ENCODE measurements around the gene CCL16. TPM values are rescaled to one million over a fixed set of nuclear protein-coding genes. Genes with fewer than 3 reads are reported as not detected.

Gene CCL16
- total and polyA plus RNA-seq, 7 experiments from 2014 or later: not detected

DNA sequence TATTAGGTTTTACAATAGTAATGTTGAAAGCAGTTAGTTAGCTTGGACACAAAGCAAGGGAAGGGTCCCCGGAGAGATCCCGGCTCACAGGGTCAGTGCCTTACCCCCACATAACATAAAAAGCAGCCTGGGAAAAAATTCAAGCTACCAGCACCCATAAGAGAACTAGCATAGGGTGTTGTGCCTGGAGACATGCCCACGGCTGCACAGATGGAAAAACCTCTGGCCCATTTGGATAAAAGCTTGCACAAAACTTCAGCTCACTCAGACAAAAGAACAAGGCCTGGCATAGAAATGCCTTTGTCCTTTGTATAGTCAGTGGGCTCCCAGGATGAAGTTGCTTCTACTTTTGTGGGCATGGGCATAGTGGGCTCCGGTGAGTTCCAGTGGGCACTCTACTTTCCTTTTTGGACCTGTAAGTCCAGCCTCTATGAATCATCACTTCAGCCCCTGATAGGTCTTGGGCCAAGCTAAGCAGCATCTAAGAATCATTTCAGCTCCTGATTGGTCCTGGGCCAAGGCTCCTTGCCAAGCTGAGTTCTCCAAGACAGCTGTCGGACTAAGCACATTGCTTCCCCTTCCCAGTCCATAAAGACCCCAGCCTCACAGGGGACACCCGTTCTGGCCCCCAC lies 49.4 kb downstream of the CCL16 start:
- intact Hi-C loops (cut with micrococcal nuclease): loop anchor here in 1 of 2 donors (2.0 to 5.0 kb wide), 3 partner anchors 35 to 170 kb away; partner anchors contain the start of genes C17orf50 and CCL5
- Mint-ChIP-seq H3K27ac (no peak overlapping the region), H3K9me3 (no peaks in the 10 kb centered on the region), H3K36me3 (peaks cover 0 to 7% (median 0%) of the 10 kb centered on the region in 5 donors), H3K4me3 (peak overlapping the region in 1 of 10 donors; percentile 54), H3K4me1 (peaks cover 6 to 29% (median 13%) of the 10 kb centered on the region in 7 donors), H3K27me3 (peaks cover 0 to 8% (median 0%) of the 10 kb centered on the region in 5 donors)
- H3K9me3 ChIP-seq (ENCODE audit: control insufficient read depth in 2 of 3, low read length in 3 of 3): no peaks in the 10 kb centered on the region
- POLR2A ChIA-PET: no interaction called here
- H3K36me3 ChIP-seq (ENCODE audit: control insufficient read depth in 2 of 3, insufficient read depth in 3 of 3, low read length in 3 of 3): no peaks in the 10 kb centered on the region
- H3K27me3 ChIP-seq (ENCODE audit: control insufficient read depth in 2 of 2, insufficient read depth in 2 of 2, low read length in 2 of 2): no peaks in the 10 kb centered on the region
- ATAC-seq (no peak), DNase-seq (no peak)
- no peak overlapping the region for H3K27ac ChIP-seq (ENCODE audit: low read depth, low read length)
- H3K4me3 ChIP-seq (ENCODE audit: low read length): no peak overlapping the region
- no peaks in the 10 kb centered on the region for H3K4me1 ChIP-seq (ENCODE audit: control insufficient read depth in 2 of 2, insufficient read depth in 2 of 2, low read length in 2 of 2)
- CTCF ChIA-PET: interaction anchor here (0.7 kb wide), 1 partner anchor 32 kb away, joined by 3 read pairs; no protein-coding TSS in a partner anchor

DNA sequence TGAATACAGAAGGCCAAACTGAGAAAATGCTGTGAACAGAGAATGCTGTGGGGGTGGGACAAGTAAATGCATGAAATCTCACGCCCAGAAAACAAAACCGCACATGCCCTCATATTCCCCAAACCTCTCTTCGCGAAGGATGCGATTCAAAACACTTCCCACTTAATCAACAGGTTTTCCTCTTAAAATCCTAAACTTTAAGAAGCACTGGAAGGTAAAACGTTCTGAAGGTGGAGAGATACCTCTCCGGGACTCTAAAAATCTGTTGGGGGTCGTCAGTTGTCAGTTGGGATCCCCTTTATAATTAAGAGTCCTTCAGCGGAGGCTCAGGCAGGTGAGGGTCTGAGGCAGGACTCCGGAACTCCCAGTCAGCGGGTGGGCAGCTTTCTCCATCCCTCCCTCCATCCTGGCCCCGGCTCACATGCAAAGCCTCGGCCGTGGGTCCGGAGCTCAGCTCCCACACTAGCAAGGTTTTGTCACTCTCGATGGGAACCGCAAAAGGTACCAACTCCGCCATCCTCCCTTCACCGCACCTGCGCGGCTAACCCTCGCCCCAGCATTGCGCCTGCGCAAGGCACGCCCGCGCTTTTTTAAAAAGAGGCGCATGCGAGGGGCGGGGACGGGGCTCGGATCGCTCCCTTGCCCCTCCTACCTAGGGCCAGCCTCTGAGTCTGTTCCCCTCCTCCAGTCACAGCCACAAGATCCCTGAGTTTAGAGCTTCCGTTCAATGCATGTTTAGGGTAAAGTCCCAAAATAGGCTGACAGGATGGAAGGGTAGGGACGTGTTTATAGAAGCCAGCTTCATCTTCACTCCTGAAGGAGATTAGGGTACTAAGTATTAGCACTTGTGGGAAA lies 50.9 kb downstream of the CCL16 start, which contains the start of gene RDM1:
Gene RDM1 (minus strand): TSS at position 563 of the 855 bp plus-strand sequence. CDS start 46 bp downstream, at position 517.
- H3K27ac ChIP-seq (ENCODE audit: low read depth, low read length): no peak within 1 kb of the TSS
- Mint-ChIP-seq H3K9me3 (no peaks in the 10 kb centered on the region), H3K4me1 (peaks cover 6 to 29% (median 13%) of the 10 kb centered on the region in 7 donors), H3K27me3 (peaks cover 0 to 8% (median 0%) of the 10 kb centered on the region in 5 donors), H3K36me3 (peaks cover 0 to 13% (median 0%) of the 10 kb centered on the region in 5 donors), H3K4me3 (peak within 1 kb of the TSS; percentile 82 to 91 (median 85)), H3K27ac (peak within 1 kb of the TSS in 5 of 9 donors; percentile 55 to 92 (median 72))
- peak; percentile 59 to 93 (median 70) for DNase-seq
- no peaks in the 10 kb centered on the region for H3K27me3 ChIP-seq (ENCODE audit: control insufficient read depth in 2 of 2, insufficient read depth in 2 of 2, low read length in 2 of 2)
- intact Hi-C loops (cut with micrococcal nuclease): loop anchor here in 1 of 2 donors (2.0 to 5.0 kb wide), 3 partner anchors 33 to 168 kb away; partner anchors contain the start of genes C17orf50 and CCL5
- H3K4me1 ChIP-seq (ENCODE audit: control insufficient read depth in 2 of 2, insufficient read depth in 2 of 2, low read length in 2 of 2): no peaks in the 10 kb centered on the region
- peak; percentile 89 for ATAC-seq
- ChIA-PET POLR2A (no interaction called here), CTCF (no interaction called here)
- peak within 1 kb of the TSS; percentile 61 for H3K4me3 ChIP-seq (ENCODE audit: low read length)
- no peaks in the 10 kb centered on the region for H3K36me3 ChIP-seq (ENCODE audit: control insufficient read depth in 2 of 3, insufficient read depth in 3 of 3, low read length in 3 of 3)
- no peaks in the 10 kb centered on the region for H3K9me3 ChIP-seq (ENCODE audit: control insufficient read depth in 2 of 3, low read length in 3 of 3)

DNA sequence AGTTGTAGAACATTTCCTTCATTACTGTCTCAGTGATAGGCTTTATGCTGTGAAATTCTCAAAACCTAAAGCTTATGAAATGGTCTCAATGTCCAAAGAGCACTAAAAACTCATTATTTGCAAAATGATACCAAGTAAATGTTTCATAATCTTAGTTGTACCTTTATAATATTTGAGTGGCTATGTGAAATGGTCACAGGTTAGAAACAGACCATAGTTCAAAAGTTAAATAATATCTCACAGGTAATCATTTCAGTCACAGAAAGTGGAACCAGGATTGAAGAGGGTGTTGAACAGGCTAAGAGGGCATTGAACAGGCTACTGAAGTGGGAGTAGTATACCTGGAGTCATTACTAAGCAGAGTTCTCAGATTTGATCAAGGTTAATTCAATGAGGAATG lies 53.6 kb downstream of the CCL16 start:
- Mint-ChIP-seq H3K36me3 (peaks cover 0 to 27% (median 0%) of the 10 kb centered on the region in 5 donors), H3K4me1 (peaks cover 6 to 35% (median 13%) of the 10 kb centered on the region in 7 donors), H3K27ac (no peak overlapping the region), H3K9me3 (no peaks in the 10 kb centered on the region), H3K27me3 (peaks cover 0 to 8% (median 0%) of the 10 kb centered on the region in 5 donors), H3K4me3 (no peak overlapping the region)
- POLR2A ChIA-PET: no interaction called here
- ATAC-seq: no peak
- H3K27me3 ChIP-seq (ENCODE audit: control insufficient read depth in 2 of 2, insufficient read depth in 2 of 2, low read length in 2 of 2): no peaks in the 10 kb centered on the region
- CTCF ChIA-PET: no interaction called here
- no peak overlapping the region for H3K27ac ChIP-seq (ENCODE audit: low read depth, low read length)
- no peak overlapping the region for H3K4me3 ChIP-seq (ENCODE audit: low read length)
- H3K9me3 ChIP-seq (ENCODE audit: control insufficient read depth in 2 of 3, low read length in 3 of 3): no peaks in the 10 kb centered on the region
- intact Hi-C loops (cut with micrococcal nuclease): no loop called here
- no peak for DNase-seq
- H3K36me3 ChIP-seq (ENCODE audit: control insufficient read depth in 2 of 3, insufficient read depth in 3 of 3, low read length in 3 of 3): no peaks in the 10 kb centered on the region
- H3K4me1 ChIP-seq (ENCODE audit: control insufficient read depth in 2 of 2, insufficient read depth in 2 of 2, low read length in 2 of 2): peaks cover 0 to 14% of the 10 kb centered on the region in 2 donors

Other genes with a start within 250 kb of the CCL16 start
- under 1 TPM; 0.34 to 0.76 (median 0.60) TPM for gene RASL10B, start 249.9 kb downstream of the CCL16 start, total RNA-seq
- gene RASL10B, start 249.9 kb downstream of the CCL16 start, polyA plus RNA-seq: under 1 TPM; 0.14 to 0.37 TPM
- under 1 TPM in 4 of 5 experiments, not detected in 1; 0.16 to 0.49 (median 0.24) TPM for gene GAS2L2, start 228.3 kb downstream of the CCL16 start, total RNA-seq
- not detected for gene GAS2L2, start 228.3 kb downstream of the CCL16 start, polyA plus RNA-seq
- not detected for gene C17orf50, start 220.6 kb downstream of the CCL16 start, total RNA-seq
- under 1 TPM in 1 of 2 donors, not detected in 1; 0.27 TPM for gene C17orf50, start 220.6 kb downstream of the CCL16 start, polyA plus RNA-seq
- 10 to 100 TPM in 3 of 5 experiments, 1 to 10 TPM in 1, not detected in 1; 2.9 to 15.1 (median 14.0) TPM for gene MMP28, start 185.9 kb downstream of the CCL16 start, total RNA-seq
- gene MMP28, start 185.9 kb downstream of the CCL16 start, polyA plus RNA-seq: 10 to 100 TPM; 19.7 to 33.1 TPM
- gene TAF15, start 172.0 kb downstream of the CCL16 start, total RNA-seq: 100 to 1,000 TPM; 162 to 281 (median 243) TPM
- gene TAF15, start 172.0 kb downstream of the CCL16 start, polyA plus RNA-seq: 10 to 100 TPM; 27.8 to 30.2 TPM
- gene HEATR9, start 112.6 kb downstream of the CCL16 start, total RNA-seq: 1 to 10 TPM in 1 of 5 experiments, under 1 TPM in 1, not detected in 3; 0.22 to 1.9 TPM
- gene HEATR9, start 112.6 kb downstream of the CCL16 start, polyA plus RNA-seq: under 1 TPM in 1 of 2 donors, not detected in 1; 0.09 TPM
- gene CCL5, start 101.1 kb downstream of the CCL16 start, total RNA-seq: 100 to 1,000 TPM in 1 of 5 experiments, 10 to 100 TPM in 4; 17.0 to 192 (median 29.1) TPM
- gene CCL5, start 101.1 kb downstream of the CCL16 start, polyA plus RNA-seq: 1 to 10 TPM; 2.8 to 4.1 TPM
- gene RDM1, start 50.7 kb downstream of the CCL16 start, total RNA-seq: 1 to 10 TPM in 1 of 5 experiments, not detected in 4; 6.9 TPM
- under 1 TPM in 1 of 2 donors, not detected in 1; 0.39 TPM for gene RDM1, start 50.7 kb downstream of the CCL16 start, polyA plus RNA-seq
- gene LYZL6, start 37.8 kb downstream of the CCL16 start, total RNA-seq: not detected
- not detected for gene LYZL6, start 37.8 kb downstream of the CCL16 start, polyA plus RNA-seq
- not detected for gene CCL14, start 5.2 kb upstream of the CCL16 start, total RNA-seq
- gene CCL14, start 5.2 kb upstream of the CCL16 start, polyA plus RNA-seq: not detected
- not detected for gene CCL15, start 20.1 kb upstream of the CCL16 start, total RNA-seq
- gene CCL15, start 20.1 kb upstream of the CCL16 start, polyA plus RNA-seq: not detected
- not detected for gene CCL23, start 36.5 kb upstream of the CCL16 start, total RNA-seq
- gene CCL23, start 36.5 kb upstream of the CCL16 start, polyA plus RNA-seq: not detected
- gene CCL18, start 82.8 kb upstream of the CCL16 start, total RNA-seq: not detected
- not detected for gene CCL18, start 82.8 kb upstream of the CCL16 start, polyA plus RNA-seq
- gene CCL3, start 108.6 kb upstream of the CCL16 start, total RNA-seq: 10 to 100 TPM in 3 of 5 experiments, 1 to 10 TPM in 2; 1.6 to 72.5 (median 44.0) TPM
- gene CCL3, start 108.6 kb upstream of the CCL16 start, polyA plus RNA-seq: not detected
- 10 to 100 TPM in 3 of 5 experiments, 1 to 10 TPM in 2; 1.6 to 35.6 (median 12.8) TPM for gene CCL4, start 122.3 kb upstream of the CCL16 start, total RNA-seq
- under 1 TPM; 0.74 to 0.96 TPM for gene CCL4, start 122.3 kb upstream of the CCL16 start, polyA plus RNA-seq
- gene TBC1D3B, start 195.1 kb upstream of the CCL16 start, total RNA-seq: 10 to 100 TPM in 2 of 5 experiments, 1 to 10 TPM in 3; 4.0 to 13.3 (median 9.7) TPM
- not detected for gene TBC1D3B, start 195.1 kb upstream of the CCL16 start, polyA plus RNA-seq
- 10 to 100 TPM in 2 of 5 experiments, 1 to 10 TPM in 1, under 1 TPM in 1, not detected in 1; 0.70 to 57.5 (median 17.7) TPM for gene CCL3L1, start 215.3 kb upstream of the CCL16 start, total RNA-seq
- not detected for gene CCL3L1, start 215.3 kb upstream of the CCL16 start, polyA plus RNA-seq
- 10 to 100 TPM in 1 of 5 experiments, 1 to 10 TPM in 2, not detected in 2; 5.3 to 10.0 (median 9.7) TPM for gene CCL4L2, start 229.6 kb upstream of the CCL16 start, total RNA-seq
- not detected for gene CCL4L2, start 229.6 kb upstream of the CCL16 start, polyA plus RNA-seq